Ecto neural progenitor cell (in vitro differentiated cells): ENCODE measurements around the gene CNOT2.
"Not testable (repeated sequence)": the region's sequence is repeated elsewhere in the genome, so short reads cannot be mapped to it uniquely, and the experiment has no call there.

Experiments used
- DNase-seq: peaks from one replicate; pipeline ENCODE4 v3.0.0-alpha.2; 2018; ENCODE audit warnings: low spot score

The CNOT2 gene

GRCh38 chr12:70251661-70252060 is 8.4 kb downstream of the CNOT2 start:
- DNase-seq = no peak

- no peak for DNase-seq
Observed at GRCh38 chr12:70252832-70253231, 9.6 kb downstream of the CNOT2 start.

- no peak for DNase-seq
Observed at GRCh38 chr12:70254225-70254624, 11.0 kb downstream of the CNOT2 start.

GRCh38 chr12:70254846-70255245 is 11.6 kb downstream of the CNOT2 start:
- no peak for DNase-seq

GRCh38 chr12:70255311-70255710 is 12.1 kb downstream of the CNOT2 start:
- DNase-seq = no peak

GRCh38 chr12:70258605-70259403 is 15.6 kb downstream of the CNOT2 start:
- no peak for DNase-seq

- no peak for DNase-seq
Observed at GRCh38 chr12:70260646-70261045, 17.4 kb downstream of the CNOT2 start.

- no peak for DNase-seq
Observed at GRCh38 chr12:70264067-70264867, 21.0 kb downstream of the CNOT2 start.

- no peak for DNase-seq
Observed at GRCh38 chr12:70265132-70265531, 21.9 kb downstream of the CNOT2 start.

GRCh38 chr12:70267550-70267949 is 24.3 kb downstream of the CNOT2 start:
- no peak for DNase-seq

- DNase-seq = no peak
Observed at GRCh38 chr12:70268972-70269371, 25.7 kb downstream of the CNOT2 start.

GRCh38 chr12:70270108-70270507 is 26.9 kb downstream of the CNOT2 start:
- no peak for DNase-seq

GRCh38 chr12:70271025-70271424 is 27.8 kb downstream of the CNOT2 start:
- no peak for DNase-seq

GRCh38 chr12:70272510-70272909 is 29.3 kb downstream of the CNOT2 start:
- DNase-seq = no peak

- DNase-seq = no peak
Observed at GRCh38 chr12:70275045-70275444, 31.8 kb downstream of the CNOT2 start.

- no peak for DNase-seq
Observed at GRCh38 chr12:70277973-70278372, 34.7 kb downstream of the CNOT2 start.

GRCh38 chr12:70278945-70279344 is 35.7 kb downstream of the CNOT2 start:
- DNase-seq = no peak

GRCh38 chr12:70283232-70283631 is 40.0 kb downstream of the CNOT2 start:
- no peak for DNase-seq

GRCh38 chr12:70288817-70289216 is 45.6 kb downstream of the CNOT2 start:
- no peak for DNase-seq

- no peak for DNase-seq
Observed at GRCh38 chr12:70290116-70290515, 46.9 kb downstream of the CNOT2 start.

GRCh38 chr12:70292017-70292776 is 49.0 kb downstream of the CNOT2 start:
- no peak for DNase-seq

GRCh38 chr12:70304684-70305555 is 61.7 kb downstream of the CNOT2 start:
- not testable (repeated sequence) for DNase-seq
